ENCODE data around the gene KIF1B. TPM values are rescaled to one million over a fixed set of nuclear protein-coding genes. Genes with fewer than 3 reads are reported as not detected.
"Not testable (repeated sequence)": the region's sequence is repeated elsewhere in the genome, so short reads cannot be mapped to it uniquely, and the experiment has no call there.

The KIF1B gene
- total RNA-seq, 1 donor from 2014 or later, result 38.0 TPM

- Histone ChIP-seq H3K9me3 (no peaks in the 10 kb centered on the region), H3K4me3 (no peak overlapping the region), H3K27me3 (ENCODE audit: low read depth) (no peaks in the 10 kb centered on the region), H3K27ac (no peak overlapping the region), H3K4me1 (no peaks in the 10 kb centered on the region), H3K36me3 (peaks cover 67% of the 10 kb centered on the region)
- intact Hi-C loops (cut with DNase I), result no loop called here
- DNase-seq, result no peak
- no peak for ATAC-seq
- TF ChIP-seq CTCF (IDR thresholded peaks at IDR 0.05), result no peak
Observed at GRCh38 chr1:10419351-10419750, 209.0 kb downstream of the KIF1B start.

GRCh38 chr1:10421637-10422036 lies 211.3 kb downstream of the KIF1B start:
- no peak for DNase-seq
- H3K27ac ChIP-seq, result no peak overlapping the region
- H3K9me3 ChIP-seq, result no peaks in the 10 kb centered on the region
- H3K36me3 ChIP-seq, result peaks cover 47% of the 10 kb centered on the region
- no peak for ATAC-seq
- H3K4me3 ChIP-seq, result no peak overlapping the region
- TF ChIP-seq CTCF (IDR thresholded peaks at IDR 0.05), result no peak
- no peaks in the 10 kb centered on the region for H3K4me1 ChIP-seq
- no peaks in the 10 kb centered on the region for H3K27me3 ChIP-seq (ENCODE audit: low read depth)
- intact Hi-C loops (cut with DNase I), result loop anchor here (10.0 kb wide), 1 partner anchor 47 kb away; no protein-coding TSS in a partner anchor

GRCh38 chr1:10424034-10424433 lies 213.7 kb downstream of the KIF1B start:
- H3K4me1 ChIP-seq, result no peaks in the 10 kb centered on the region
- TF ChIP-seq CTCF (IDR thresholded peaks at IDR 0.05), result no peak
- peaks cover 23% of the 10 kb centered on the region for H3K36me3 ChIP-seq
- DNase-seq (no peak), ATAC-seq (no peak)
- no peaks in the 10 kb centered on the region for H3K9me3 ChIP-seq
- intact Hi-C loops (cut with DNase I), result loop anchor here (10.0 kb wide), 1 partner anchor 49 kb away; no protein-coding TSS in a partner anchor
- H3K27ac ChIP-seq, result no peak overlapping the region
- H3K4me3 ChIP-seq, result no peak overlapping the region
- no peaks in the 10 kb centered on the region for H3K27me3 ChIP-seq (ENCODE audit: low read depth)

- DNase-seq (no peak), ATAC-seq (no peak)
- Histone ChIP-seq H3K9me3 (no peaks in the 10 kb centered on the region), H3K4me1 (peaks cover 3% of the 10 kb centered on the region), H3K27me3 (ENCODE audit: low read depth) (no peaks in the 10 kb centered on the region), H3K27ac (no peak overlapping the region), H3K36me3 (peaks cover 17% of the 10 kb centered on the region), H3K4me3 (no peak overlapping the region)
- intact Hi-C loops (cut with DNase I), result loop anchor here (10.0 kb wide), 1 partner anchor 50 kb away; no protein-coding TSS in a partner anchor
- TF ChIP-seq CTCF (IDR thresholded peaks at IDR 0.05), result no peak
Observed at GRCh38 chr1:10424651-10425050, 214.3 kb downstream of the KIF1B start.

- not testable (repeated sequence) for H3K27me3 ChIP-seq (ENCODE audit: low read depth); H3K9me3 ChIP-seq; H3K36me3 ChIP-seq; H3K27ac ChIP-seq; H3K4me3 ChIP-seq; DNase-seq; ATAC-seq
- intact Hi-C loops (cut with DNase I), result loop anchor here (10.0 kb wide), 1 partner anchor 51 kb away; no protein-coding TSS in a partner anchor
- peaks cover 11% of the 10 kb centered on the region for H3K4me1 ChIP-seq
Observed at GRCh38 chr1:10425826-10426534, 215.6 kb downstream of the KIF1B start.

GRCh38 chr1:10426535-10426848 lies 216.1 kb downstream of the KIF1B start:
- intact Hi-C loops (cut with DNase I), result loop anchor here (10.0 kb wide), 1 partner anchor 52 kb away; no protein-coding TSS in a partner anchor
- ATAC-seq, DNase-seq: not testable (repeated sequence)

More at GRCh38 chr1:10426535-10426848, 216.1 kb downstream of the KIF1B start:
- not testable (repeated sequence) for H3K4me3 ChIP-seq; H3K9me3 ChIP-seq; H3K36me3 ChIP-seq; H3K27me3 ChIP-seq (ENCODE audit: low read depth); H3K27ac ChIP-seq
- H3K4me1 ChIP-seq, result peaks cover 16% of the 10 kb centered on the region
